OCI-LY3 (cell line): Measurements from ENCODE around the gene ACBD6.

Experiments
- CTCF ChIP-seq: fragments of 200-600, 300-600 bp; sonication (generic); IDR thresholded peaks from 2 replicates; pipeline ENCODE4 v1.5.1; 2014; ENCODE audit warnings: antibody characterized with exemption, low read length, low read depth
- EZH2phosphoT487 ChIP-seq: fragments of 200-600 bp; shearing (Covaris generic); IDR thresholded peaks from 2 replicates; pipeline ENCODE4 v1.6.1; 2018; ENCODE audit warnings: antibody characterized with exemption, mixed run types, low read depth

GRCh38 chr1:180310095-180310494 is 192.3 kb downstream of the ACBD6 start:
- no peak for TF ChIP-seq CTCF
- TF ChIP-seq EZH2phosphoT487, result no peak
